HepG2 (cell line): ENCODE data around the gene TBC1D30. TPM values are rescaled to one million over a fixed set of nuclear protein-coding genes. Genes with fewer than 3 reads are reported as not detected.

ENCODE experiments used
- ATAC-seq: fragments of 200-7000 bp; cut with Tn5 transposase; 3 replicates; pipeline ENCODE4 v1.9.1; 2020; ENCODE audit warnings: mild to moderate bottlenecking, moderate library complexity
- BruUV-seq: library from RNA; stranded (reverse); fragments of 400-500 nt; replicated peaks from 2 replicates; lab custom pipeline; 2021; lab: Mats Ljungman, UMichigan
- CTCF ChIA-PET: fragments of 300-600 bp; formaldehyde crosslinking; extraction: SDS; loops from one replicate; lab custom pipeline; 2021; ENCODE audit warnings: low total read pairs, inconsistent platforms, low intra/inter-chr PET ratio; lab: Yijun Ruan, JAX
- POLR2A ChIA-PET: fragments of 350-600 bp; sonication (Branson Sonifier 250); formaldehyde crosslinking; loops from one replicate; lab custom pipeline; 2020; ENCODE audit warnings: antibody characterized with exemption, inconsistent platforms; lab: Yijun Ruan, JAX
- DNase-seq: peaks from one replicate; pipeline ENCODE4 v3.0.0-alpha.2; 2015; ENCODE audit warnings: low spot score
- FAIRE-seq: peaks from 3 replicates; lab custom pipeline; 2011; peaks lifted over from hg19 to GRCh38; lab: Jason Lieb, UNC
- H2AFZ ChIP-seq: one replicate; pipeline ENCODE4 v1.6.1; 2011; ENCODE audit warnings: low read length, inconsistent platforms
- H3K27ac ChIP-seq: fragments of 300-600 bp; 3 replicates; pipeline ENCODE4 v1.8.0; 2011; ENCODE audit warnings: mixed run types, mild to moderate bottlenecking, mixed read lengths, low read length, inconsistent platforms; ENCODE audit not compliant: insufficient read depth; ENCODE audit errors: extremely low read length
- H3K27me3 ChIP-seq, 2 experiments: fragments of 200-600 bp in 1 of 2; 2 replicates in 1 of 2; 3 replicates in 1 of 2; pipeline versions ENCODE4 v1.6.0 to v1.8.0; 2011; ENCODE audit warnings: low read length in 2 of 2, mild to moderate bottlenecking in 2 of 2, moderate library complexity in 2 of 2, inconsistent platforms in 1 of 2; ENCODE audit not compliant: insufficient read depth in 2 of 2, control insufficient read depth in 1 of 2
- H3K36me3 ChIP-seq, 2 experiments: fragments of 200-600 bp in 1 of 2; replicated peaks in 1 of 2; 2 replicates in 1 of 2; 3 replicates in 1 of 2; pipeline versions ENCODE4 v1.5.1 to v1.8.0; 2011; ENCODE audit warnings: low read length in 2 of 2, inconsistent platforms in 1 of 2; ENCODE audit not compliant: insufficient read depth in 2 of 2, control insufficient read depth in 1 of 2
- H3K4me1 ChIP-seq: 2 replicates; pipeline ENCODE4 v1.5.1; 2012; ENCODE audit warnings: low read length, inconsistent platforms; ENCODE audit not compliant: insufficient read depth
- H3K4me2 ChIP-seq: 2 replicates; pipeline ENCODE4 v1.6.0; 2011; ENCODE audit warnings: low read depth, low read length, inconsistent platforms
- H3K4me3 ChIP-seq, 3 experiments: fragments of 200-600 bp in 1 of 3; sonication (generic), shearing (Covaris generic) in 1 of 3; replicated peaks in 1 of 3; 2 replicates each; pipeline ENCODE4 v1.5.1; 2011 to 2016; ENCODE audit warnings: low read length in 3 of 3, inconsistent platforms in 2 of 3, low read depth in 2 of 3, mild to moderate bottlenecking in 2 of 3, control low read depth in 1 of 3, mixed read lengths in 1 of 3; ENCODE audit not compliant: insufficient read depth in 1 of 3
- H3K79me2 ChIP-seq: one replicate; pipeline ENCODE4 v1.6.1; 2011; ENCODE audit warnings: low read length, inconsistent platforms; ENCODE audit not compliant: insufficient read depth
- H3K9ac ChIP-seq: 2 replicates; pipeline ENCODE4 v1.6.0; 2011; ENCODE audit warnings: mild to moderate bottlenecking, low read depth, low read length, inconsistent platforms; ENCODE audit not compliant: insufficient read depth
- H3K9me3 ChIP-seq: 2 replicates; pipeline ENCODE4 v1.5.1; 2012; ENCODE audit warnings: mild to moderate bottlenecking, low read length
- H4K20me1 ChIP-seq: 2 replicates; pipeline ENCODE4 v1.6.0; 2011; ENCODE audit warnings: inconsistent platforms, mild to moderate bottlenecking, low read length, moderate library complexity; ENCODE audit not compliant: insufficient read depth
- ARHGAP35 ChIP-seq: sonication (generic); formaldehyde crosslinking; IDR thresholded peaks from 2 replicates; pipeline ENCODE4 v1.9.0; 2022; ENCODE audit warnings: mild to moderate bottlenecking, inconsistent platforms, moderate library complexity, missing genetic modification reagents, borderline replicate concordance
- CEBPB ChIP-seq: IDR thresholded peaks from 2 replicates; pipeline ENCODE4 v1.6.1; 2011; ENCODE audit warnings: low read depth, low read length, improper control_type of control experiment, borderline replicate concordance
- RFXANK ChIP-seq: IDR thresholded peaks from 2 replicates; pipeline ENCODE4 v1.6.1; 2016
- ZHX2 ChIP-seq, 2 experiments: sonication (generic) in 1 of 2; formaldehyde crosslinking in 1 of 2; IDR thresholded peaks; 2 replicates each; pipeline versions ENCODE4 v1.6.1 to v1.9.0; 2014 to 2022; ENCODE audit warnings: antibody characterized with exemption in 1 of 2, borderline replicate concordance in 1 of 2, inconsistent platforms in 1 of 2, low read depth in 1 of 2, missing genetic modification reagents in 1 of 2
- WGBS: methylation state at CpG from one replicate; pipeline ENCODE4 v1.1.6; 2017; ENCODE audit warnings: low lambda C conversion rate; 5-methylcytosine and 5-hydroxymethylcytosine counted together
- in situ Hi-C: cut with HindIII; loops from 2 replicates; pipeline ENCODE4 v1.10.0; 2017; ENCODE audit warnings: low pct_unique_long_range_greater_than_20kb; ENCODE audit not compliant: extremely low pct_ligation_motif_present
- intact Hi-C: fragments of 100-400 bp; cut with micrococcal nuclease; formaldehyde crosslinking; loops from one replicate; pipeline ENCODE4 v1.10.0; 2022; ENCODE audit not compliant: unreplicated experiment
- polyA plus RNA-seq, 8 experiments: library from polyadenylated mRNA; depleted of rRNA in 3 of 8; stranded (reverse) in 7 of 8; unstranded in 1 of 8; fragments of >200 nt; fragmentation: Illumina TruSeq in 4 of 8; extraction: Trizol in 4 of 8; gene quantifications; 2 replicates each; pipeline versions ENCODE4 v1.2.1 to v1.2.3, GENCODE V29; 2011 to 2016; ENCODE audit warnings: low read depth in 4 of 8, missing spikeins in 1 of 8, mixed read lengths in 1 of 8; ENCODE audit not compliant: insufficient read depth in 1 of 8
- total RNA-seq, 5 experiments: library from RNA; depleted of rRNA; stranded (reverse); fragments of >200 nt; fragmentation: Illumina TruSeq; extraction: Trizol; gene quantifications; 2 replicates each; pipeline ENCODE4 v1.2.3, GENCODE V29; 2016; ENCODE audit warnings: low read depth in 1 of 5

TBC1D30 gene
- total and polyA plus RNA-seq, 2 of the 13 experiments (the other 11 are each of a cell fraction or from before 2014, with no cell fraction given), result 0.42 to 0.67 TPM

- no peak for DNase-seq
- BruUV-seq, result no TSS peak
- Histone ChIP-seq H3K36me3 (no peaks in the 10 kb centered on the region), H3K9me3 (no peaks in the 10 kb centered on the region), H4K20me1 (no peaks in the 10 kb centered on the region), H3K4me2 (no peak overlapping the region), H3K9ac (no peak overlapping the region), H2AFZ (no peak overlapping the region), H3K27me3 (no peaks in the 10 kb centered on the region), H3K27ac (no peak overlapping the region), H3K4me3 (no peak overlapping the region), H3K4me1 (peaks cover 11% of the 10 kb centered on the region; the same call in 1 of the 2 replicates), H3K79me2 (no peaks in the 10 kb centered on the region)
- POLR2A ChIA-PET, result no interaction called here
- ATAC-seq, result no peak
- in situ Hi-C loops, result no loop called here
- 2% methylated on average over 4 of the region's 4 CpGs for WGBS
- TF ChIP-seq CEBPB (0 out of 2 replicates have a peak, but pooled peaks have one; percentile 3), RFXANK (no peak), ZHX2 (IDR thresholded peaks at IDR 0.05; ENCODE audit: low read depth) (no peak), ZHX2 (CRISPR knock-in tag; IDR thresholded peaks at IDR 0.05; ENCODE audit: borderline replicate concordance) (no peak), ARHGAP35 (no peak)
- CTCF ChIA-PET, result no interaction called here
- intact Hi-C loops, result no loop called here
- no peak for FAIRE-seq
Observed at GRCh38 chr12:64900540-64900939, 76.1 kb downstream of the TBC1D30 start.
